ENCODE data around the gene SPR. TPM values are rescaled to one million over a fixed set of nuclear protein-coding genes. Genes with fewer than 3 reads are reported as not detected.

The SPR gene
- total RNA-seq, 4 donors from 2014 or later = 30.3 to 57.0 (median 50.3) TPM

GRCh38 chr2:72931280-72931910, 44.2 kb downstream of the SPR start:
- no peak overlapping the region for H3K27ac ChIP-seq (replicated peaks in 1 of 4)
- no peak overlapping the region for H3K4me3 ChIP-seq
- TF ChIP-seq EP300 (IDR thresholded peaks at IDR 0.05) (no peak), POLR2A (IDR thresholded peaks at IDR 0.05; ENCODE audit: low read depth) (no peak), CTCF (IDR thresholded peaks at IDR 0.05) (no peak)
- intact Hi-C loops (cut with DNase I) = no loop called here
- H3K36me3 ChIP-seq = no peaks in the 10 kb centered on the region
- 90% methylated on average over 12 of the region's 14 CpGs for WGBS
- H3K9me3 ChIP-seq = no peaks in the 10 kb centered on the region
- no peak for DNase-seq (ENCODE audit: extremely low spot score)
- peaks cover 0 to 79% (median 21%) of the 10 kb centered on the region in 4 donors for H3K27me3 ChIP-seq
- peaks cover 0 to 7% (median 4%) of the 10 kb centered on the region in 4 donors for H3K4me1 ChIP-seq

GRCh38 chr2:72932045-72932740, 45.0 kb downstream of the SPR start:
- H3K9me3 ChIP-seq = no peaks in the 10 kb centered on the region
- intact Hi-C loops (cut with DNase I) = no loop called here
- DNase-seq (ENCODE audit: extremely low spot score) = no peak
- no peak for TF ChIP-seq POLR2AphosphoS5 (IDR thresholded peaks at IDR 0.05)
- TF ChIP-seq EP300 (IDR thresholded peaks at IDR 0.05) = no peak
- TF ChIP-seq POLR2A (IDR thresholded peaks at IDR 0.05; ENCODE audit: low read depth) = no peak
- no peak for TF ChIP-seq CTCF (IDR thresholded peaks at IDR 0.05)
- H3K27ac ChIP-seq (replicated peaks in 1 of 4) = no peak overlapping the region
- WGBS = 46% methylated on average over 5 of the region's 5 CpGs
- no peaks in the 10 kb centered on the region for H3K36me3 ChIP-seq
- H3K27me3 ChIP-seq = peaks cover 0 to 71% (median 15%) of the 10 kb centered on the region in 4 donors
- peaks cover 0 to 15% (median 12%) of the 10 kb centered on the region in 4 donors for H3K4me1 ChIP-seq
- no peak overlapping the region for H3K4me3 ChIP-seq

GRCh38 chr2:72932805-72933204, 45.6 kb downstream of the SPR start:
- peaks cover 0 to 16% (median 12%) of the 10 kb centered on the region in 4 donors for H3K4me1 ChIP-seq
- 88% methylated on average over 2 of the region's 4 CpGs for WGBS
- no peaks in the 10 kb centered on the region for H3K9me3 ChIP-seq
- no peaks in the 10 kb centered on the region for H3K36me3 ChIP-seq
- no peak for DNase-seq (ENCODE audit: extremely low spot score)
- H3K27ac ChIP-seq (replicated peaks in 1 of 4) = no peak overlapping the region
- intact Hi-C loops (cut with DNase I) = no loop called here
- peaks cover 0 to 65% (median 9%) of the 10 kb centered on the region in 4 donors for H3K27me3 ChIP-seq
- TF ChIP-seq POLR2A (IDR thresholded peaks at IDR 0.05; ENCODE audit: low read depth) = no peak
- TF ChIP-seq POLR2AphosphoS5 (IDR thresholded peaks at IDR 0.05) = no peak
- no peak for TF ChIP-seq CTCF (IDR thresholded peaks at IDR 0.05)
- TF ChIP-seq EP300 (IDR thresholded peaks at IDR 0.05) = no peak
- no peak overlapping the region for H3K4me3 ChIP-seq

- no peak for DNase-seq (ENCODE audit: extremely low spot score)
- no peak overlapping the region for H3K4me3 ChIP-seq
- TF ChIP-seq POLR2AphosphoS5 (IDR thresholded peaks at IDR 0.05) = no peak
- no peak for TF ChIP-seq EP300 (IDR thresholded peaks at IDR 0.05)
- no peak for TF ChIP-seq CTCF (IDR thresholded peaks at IDR 0.05)
- no peak for TF ChIP-seq POLR2A (IDR thresholded peaks at IDR 0.05; ENCODE audit: low read depth)
- H3K9me3 ChIP-seq = no peaks in the 10 kb centered on the region
- WGBS = 89% methylated on average over 5 of the region's 5 CpGs
- intact Hi-C loops (cut with DNase I) = no loop called here
- H3K4me1 ChIP-seq = peaks cover 0 to 16% (median 12%) of the 10 kb centered on the region in 4 donors
- peaks cover 0 to 61% (median 8%) of the 10 kb centered on the region in 4 donors for H3K27me3 ChIP-seq
- H3K27ac ChIP-seq (replicated peaks in 1 of 4) = no peak overlapping the region
- no peaks in the 10 kb centered on the region for H3K36me3 ChIP-seq
Measured at GRCh38 chr2:72933207-72933606, 46.0 kb downstream of the SPR start.

Measured in esophagus muscularis mucosa (tissue), 4 donors.